H1 (cell line): ENCODE data around the gene HEBP1. TPM values are rescaled to one million over a fixed set of nuclear protein-coding genes. Genes with fewer than 3 reads are reported as not detected.

ENCODE experiments used
- CTCF ChIA-PET: fragments of 300-600 bp; sonication (Branson Sonifier 250); formaldehyde crosslinking; loops from one replicate; lab custom pipeline; 2021; ENCODE audit not compliant: partially characterized antibody; lab: Charles Lee
- POLR2A ChIA-PET: fragments of 300-600 bp; sonication (Branson Sonifier 250); formaldehyde crosslinking; loops from one replicate; lab custom pipeline; 2021; ENCODE audit warnings: inconsistent platforms; ENCODE audit not compliant: partially characterized antibody; lab: Charles Lee
- DNase-seq, 2 experiments: peaks; one replicate each; pipeline versions ENCODE4 v3.0.0 to v3.0.0-alpha.2; 2010 to 2022; ENCODE audit warnings: low spot score in 2 of 2, low read depth in 1 of 2, mixed read lengths in 1 of 2
- FAIRE-seq: peaks from 2 replicates; lab custom pipeline; 2011; peaks lifted over from hg19 to GRCh38; lab: Jason Lieb, UNC
- H2AFZ ChIP-seq: 2 replicates; pipeline ENCODE4 v1.8.1; 2012; ENCODE audit warnings: low read length, inconsistent platforms
- H2AK5ac ChIP-seq: 2 replicates; pipeline ENCODE4 v1.6.1; 2013; ENCODE audit warnings: low read depth, low read length
- H2BK120ac ChIP-seq: replicated peaks from 2 replicates; pipeline ENCODE3; 2013; ENCODE audit warnings: low read depth, low read length, inconsistent platforms
- H2BK12ac ChIP-seq: 2 replicates; pipeline ENCODE4 v1.6.1; 2013; ENCODE audit warnings: low read depth, low read length
- H2BK15ac ChIP-seq: 2 replicates; pipeline ENCODE4 v1.6.1; 2013; ENCODE audit warnings: low read length
- H2BK20ac ChIP-seq: 2 replicates; pipeline ENCODE4 v1.6.1; 2013; ENCODE audit warnings: low read length
- H2BK5ac ChIP-seq: 2 replicates; pipeline ENCODE4 v1.6.1; 2013; ENCODE audit warnings: low read depth, low read length
- H3K14ac ChIP-seq: 2 replicates; pipeline ENCODE4 v1.6.1; 2013; ENCODE audit warnings: inconsistent platforms; ENCODE audit not compliant: insufficient read length
- H3K18ac ChIP-seq: 2 replicates; pipeline ENCODE4 v1.6.1; 2013; ENCODE audit warnings: low read length; ENCODE audit errors: extremely low read depth
- H3K23ac ChIP-seq: 2 replicates; pipeline ENCODE4 v1.6.1; 2013; ENCODE audit warnings: inconsistent platforms; ENCODE audit not compliant: insufficient read length
- H3K23me2 ChIP-seq: 2 replicates; pipeline ENCODE4 v1.6.1; 2013; ENCODE audit warnings: low read depth, low read length
- H3K27ac ChIP-seq: 2 replicates; pipeline ENCODE4 v1.6.1; 2011; ENCODE audit warnings: low read depth, low read length, inconsistent platforms
- H3K27me3 ChIP-seq, 4 experiments: replicated peaks in 1 of 4; 1 replicate in 1 of 4; 2 replicates in 3 of 4; pipeline versions ENCODE4 v1.6.1 to v1.8.1; 2011 to 2013; ENCODE audit warnings: low read length in 3 of 4, mild to moderate bottlenecking in 3 of 4, inconsistent platforms in 2 of 4, mixed read lengths in 2 of 4, moderate library complexity in 1 of 4; ENCODE audit not compliant: control insufficient read depth in 3 of 4, insufficient read depth in 3 of 4; ENCODE audit errors: extremely low read depth in 1 of 4
- H3K36me3 ChIP-seq, 4 experiments: 2 replicates each; pipeline versions ENCODE4 v1.6.1 to v1.8.1; 2011 to 2013; ENCODE audit warnings: mild to moderate bottlenecking in 4 of 4, low read length in 3 of 4, moderate library complexity in 2 of 4, control low read depth in 1 of 4, inconsistent platforms in 1 of 4; ENCODE audit not compliant: insufficient read depth in 4 of 4, control insufficient read depth in 2 of 4
- H3K4ac ChIP-seq: replicated peaks from 2 replicates; pipeline ENCODE3; 2013; ENCODE audit warnings: low read length, low read depth, mixed read lengths, inconsistent platforms; ENCODE audit not compliant: insufficient read length
- H3K4me1 ChIP-seq, 4 experiments: replicated peaks in 1 of 4; 1 replicate in 1 of 4; 2 replicates in 3 of 4; pipeline versions ENCODE4 v1.6.1 to v1.8.1; 2011 to 2013; ENCODE audit warnings: low read length in 3 of 4, inconsistent platforms in 2 of 4, mixed read lengths in 1 of 4; ENCODE audit not compliant: insufficient read depth in 4 of 4, control insufficient read depth in 3 of 4
- H3K4me2 ChIP-seq, 2 experiments: 2 replicates each; pipeline versions ENCODE4 v1.6.1 to v1.8.1; 2011 to 2013; ENCODE audit warnings: low read depth in 2 of 2, low read length in 2 of 2, control low read depth in 1 of 2, inconsistent platforms in 1 of 2, mild to moderate bottlenecking in 1 of 2; ENCODE audit not compliant: insufficient read depth in 1 of 2
- H3K4me3 ChIP-seq, 4 experiments: fragments of 200-600, 300-600 bp in 1 of 4; sonication (generic), shearing (Covaris generic), sonication (Bioruptor Twin) in 1 of 4; 2 replicates each; pipeline versions ENCODE4 v1.5.1 to v1.8.1; 2011 to 2016; ENCODE audit warnings: low read length in 4 of 4, low read depth in 3 of 4, control low read depth in 2 of 4, inconsistent platforms in 2 of 4, mild to moderate bottlenecking in 2 of 4, mixed read lengths in 1 of 4, moderate library complexity in 1 of 4; ENCODE audit not compliant: insufficient read depth in 2 of 4; ENCODE audit errors: extremely low read depth in 1 of 4
- H3K56ac ChIP-seq: replicated peaks from 2 replicates; pipeline ENCODE3; 2013; ENCODE audit warnings: low read depth, mild to moderate bottlenecking, mixed read lengths, low read length, inconsistent platforms; ENCODE audit not compliant: insufficient read length
- H3K79me1 ChIP-seq: 2 replicates; pipeline ENCODE4 v1.6.1; 2013; ENCODE audit warnings: low read depth, low read length, control low read depth
- H3K79me2 ChIP-seq, 2 experiments: 2 replicates each; pipeline versions ENCODE4 v1.6.1 to v1.8.1; 2012 to 2013; ENCODE audit warnings: low read length in 2 of 2, mild to moderate bottlenecking in 2 of 2, inconsistent platforms in 1 of 2; ENCODE audit not compliant: insufficient read depth in 2 of 2, control insufficient read depth in 1 of 2
- H3K9ac ChIP-seq, 4 experiments: replicated peaks in 1 of 4; 1 replicate in 1 of 4; 2 replicates in 3 of 4; pipeline versions ENCODE4 v1.6.1 to v1.8.1; 2011 to 2013; ENCODE audit warnings: low read depth in 3 of 4, low read length in 3 of 4, control low read depth in 2 of 4, mild to moderate bottlenecking in 2 of 4, moderate library complexity in 2 of 4, inconsistent platforms in 1 of 4; ENCODE audit errors: extremely low read depth in 1 of 4
- H3K9me3 ChIP-seq, 2 experiments: 2 replicates each; pipeline versions ENCODE4 v1.6.1 to v1.8.1; 2012 to 2013; ENCODE audit warnings: mild to moderate bottlenecking in 2 of 2, moderate library complexity in 2 of 2, control low read depth in 1 of 2, inconsistent platforms in 1 of 2, low read depth in 1 of 2, low read length in 1 of 2, mixed read lengths in 1 of 2; ENCODE audit not compliant: insufficient read depth in 2 of 2
- H4K20me1 ChIP-seq, 2 experiments: replicated peaks in 1 of 2; 2 replicates each; pipeline versions ENCODE3 to v1.8.1; 2011 to 2013; ENCODE audit warnings: inconsistent platforms in 2 of 2, low read length in 2 of 2, mild to moderate bottlenecking in 1 of 2; ENCODE audit not compliant: insufficient read depth in 2 of 2, control insufficient read depth in 1 of 2
- H4K5ac ChIP-seq: 2 replicates; pipeline ENCODE4 v1.6.1; 2013; ENCODE audit warnings: low read length, low read depth, mixed read lengths, inconsistent platforms; ENCODE audit not compliant: insufficient read length
- H4K8ac ChIP-seq: 2 replicates; pipeline ENCODE4 v1.8.0; 2013; ENCODE audit warnings: mild to moderate bottlenecking, moderate library complexity, low read length, inconsistent platforms; ENCODE audit not compliant: insufficient read depth; ENCODE audit errors: extremely low read depth
- H4K91ac ChIP-seq: replicated peaks from 2 replicates; pipeline ENCODE3; 2013; ENCODE audit warnings: low read length, mixed read lengths, inconsistent platforms; ENCODE audit not compliant: insufficient read length
- BCL11A ChIP-seq, 2 experiments: IDR thresholded peaks; one replicate each; pipeline ENCODE4 v1.6.1; 2011; ENCODE audit warnings: low read depth in 2 of 2, low read length in 2 of 2, mild to moderate bottlenecking in 2 of 2
- RFX5 ChIP-seq: IDR thresholded peaks from 2 replicates; pipeline ENCODE4 v1.6.1; 2011; ENCODE audit warnings: low read depth, low read length, improper control_type of control experiment, borderline replicate concordance
- SUZ12 ChIP-seq: fragments of 200-600 bp; sonication (generic); IDR thresholded peaks from 2 replicates; pipeline ENCODE4 v1.6.1; 2012; ENCODE audit warnings: mild to moderate bottlenecking, inconsistent platforms, low read length, moderate library complexity, mixed read lengths
- whole genome bisulfite sequencing, 2 experiments: shearing (Covaris generic) in 1 of 2; methylation state at CpG; one replicate each; pipeline versions ENCODE4 v1.1.6 to v1.1.7; 2013 to 2015; ENCODE audit warnings: low lambda C conversion rate in 2 of 2, mixed read lengths in 2 of 2, inconsistent platforms in 1 of 2, low coverage in 1 of 2, missing lambda C conversion rate in 1 of 2; ENCODE audit not compliant: insufficient replicate concordance in 2 of 2, insufficient coverage in 1 of 2, insufficient read length in 1 of 2; ENCODE audit errors: extremely low coverage in 1 of 2, missing lambda C conversion rate in 1 of 2; 5-methylcytosine and 5-hydroxymethylcytosine counted together
- polyA plus RNA-seq, 7 experiments: library from polyadenylated mRNA; depleted of rRNA in 3 of 7; stranded (reverse) in 5 of 7; unstranded in 2 of 7; fragments of >200 nt in 5 of 7; fragments of 200-250 nt in 2 of 7; gene quantifications; 1 replicate in 5 of 7; 2 replicates in 1 of 7; 4 replicates in 1 of 7; pipeline versions ENCODE4 v1.2.1 to v1.2.3, GENCODE V29; 2011 to 2013; ENCODE audit warnings: missing spikeins in 2 of 7, mixed read lengths in 2 of 7
- total RNA-seq: library from RNA; stranded (reverse); fragmentation: NEBNext Ultra II Directional; extraction: Animal tissue kit (Norgen Biotek cat#: 25700); gene quantifications from 2 replicates; pipeline ENCODE4 v1.2.1, GENCODE V29; 2021

Gene HEBP1
- total and polyA plus RNA-seq, 2 of the 8 experiments (the other 6 are each of a cell fraction or from before 2014, with no cell fraction given), result 30.8 to 56.1 TPM

GRCh38 chr12:12954356-12954755, 45.7 kb downstream of the HEBP1 start:
- no peak for TF ChIP-seq SUZ12
- TF ChIP-seq RFX5, result no peak
- no peak for TF ChIP-seq BCL11A (IDR thresholded peaks at IDR 0.05; ENCODE audit: low read depth in 2 of 2, low read length in 2 of 2)
- Histone ChIP-seq H3K18ac (no peak overlapping the region), H4K8ac (no peak overlapping the region), H3K23me2 (no peaks in the 10 kb centered on the region), H3K36me3 (no peaks in the 10 kb centered on the region), H3K27ac (no peak overlapping the region), H3K79me1 (no peaks in the 10 kb centered on the region), H3K14ac (no peak overlapping the region), H3K27me3 (no peaks in the 10 kb centered on the region), H3K4ac (no peak overlapping the region), H4K20me1 (no peaks in the 10 kb centered on the region), H4K5ac (no peak overlapping the region), H2BK120ac (no peak overlapping the region), H3K4me2 (no peak overlapping the region), H2BK20ac (no peak overlapping the region), H2BK12ac (no peak overlapping the region), H3K4me3 (no peak overlapping the region), H3K56ac (no peak overlapping the region), H3K4me1 (no peaks in the 10 kb centered on the region), H4K91ac (no peak overlapping the region), H3K23ac (no peak overlapping the region), H2BK5ac (no peak overlapping the region), H3K79me2 (no peaks in the 10 kb centered on the region), H3K9ac (no peak overlapping the region), H3K9me3 (no peaks in the 10 kb centered on the region), H2AFZ (no peak overlapping the region), H2AK5ac (no peak overlapping the region), H2BK15ac (no peak overlapping the region)
- 91% methylated on average over 4 of the region's 4 CpGs; no CpG with 5 or more reads in 1 of the 2 experiments for WGBS, 2 experiments
- FAIRE-seq (no peak), DNase-seq (peak in 1 of 2 experiments; percentile 22)
- ChIA-PET POLR2A (no interaction called here), CTCF (interaction anchor here (1.0 to 1.2 kb wide), 5 partner anchors 15 to 258 kb away, joined by 3 read pairs; no protein-coding TSS in a partner anchor)
